H1 (cell line): ENCODE data around the gene MCF2L2.

Experiments
- CHD2 ChIP-seq: IDR thresholded peaks from 2 replicates; pipeline ENCODE4 v1.6.1; 2012; ENCODE audit warnings: low read length, improper control_type of control experiment
- CTCF ChIP-seq, 3 experiments: IDR thresholded peaks; 1 replicate in 2 of 3; 2 replicates in 1 of 3; pipeline versions ENCODE4 v1.5.1 to v1.6.1; 2011; ENCODE audit warnings: low read length in 3 of 3, mild to moderate bottlenecking in 3 of 3, inconsistent platforms in 2 of 3, low read depth in 1 of 3, moderate library complexity in 1 of 3; ENCODE audit not compliant: insufficient read depth in 1 of 3; ENCODE audit errors: control extremely low read depth in 1 of 3
- EGR1 ChIP-seq: IDR thresholded peaks from 2 replicates; pipeline ENCODE4 v1.6.1; 2011; ENCODE audit warnings: low read depth, low read length, borderline replicate concordance
- EP300 ChIP-seq, 2 experiments: IDR thresholded peaks; 1 replicate in 1 of 2; 2 replicates in 1 of 2; pipeline ENCODE4 v1.6.1; 2011 to 2012; ENCODE audit warnings: low read depth in 2 of 2, low read length in 2 of 2, mild to moderate bottlenecking in 2 of 2, borderline replicate concordance in 1 of 2, inconsistent platforms in 1 of 2, moderate library complexity in 1 of 2
- EZH2 ChIP-seq: fragments of 200-600 bp; sonication (generic); IDR thresholded peaks from 2 replicates; pipeline ENCODE4 v1.7.1; 2012; ENCODE audit warnings: low read depth, mild to moderate bottlenecking, moderate library complexity, low read length, inconsistent platforms; ENCODE audit not compliant: severe bottlenecking
- MAFK ChIP-seq: IDR thresholded peaks from 2 replicates; pipeline ENCODE4 v1.6.1; 2012; ENCODE audit warnings: low read depth, mild to moderate bottlenecking, improper control_type of control experiment, low read length
- PHF8 ChIP-seq: fragments of 200-600 bp; sonication (generic); conservative IDR thresholded peaks from 2 replicates; pipeline ENCODE4 v1.7.1; 2012; ENCODE audit warnings: low read depth, mild to moderate bottlenecking, inconsistent platforms, low read length, moderate library complexity
- POLR2A ChIP-seq, 2 experiments: IDR thresholded peaks; 1 replicate in 1 of 2; 2 replicates in 1 of 2; pipeline ENCODE4 v1.6.1; 2011; ENCODE audit warnings: low read depth in 2 of 2, low read length in 2 of 2, mild to moderate bottlenecking in 2 of 2; ENCODE audit errors: control extremely low read depth in 1 of 2
- POU5F1 ChIP-seq: IDR thresholded peaks from 2 replicates; pipeline ENCODE4 v1.6.1; 2011; ENCODE audit warnings: low read depth, mild to moderate bottlenecking, low read length, moderate library complexity
- RBBP5 ChIP-seq: IDR thresholded peaks from 2 replicates; pipeline ENCODE4 v1.7.1; 2012; ENCODE audit warnings: low read depth, mild to moderate bottlenecking, inconsistent platforms, low read length, moderate library complexity, borderline replicate concordance
- RXRA ChIP-seq: IDR thresholded peaks from 2 replicates; pipeline ENCODE4 v1.6.1; 2011; ENCODE audit warnings: low read depth, mild to moderate bottlenecking, low read length, moderate library complexity; ENCODE audit not compliant: insufficient read depth
- SIRT6 ChIP-seq: IDR thresholded peaks from one replicate; pipeline ENCODE4 v1.7.1; 2012; ENCODE audit warnings: low read length, inconsistent platforms

- TF ChIP-seq RBBP5 (no peak), RXRA (no peak), CHD2 (no peak), EP300 (IDR thresholded peaks at IDR 0.05; ENCODE audit: borderline replicate concordance in 1 of 2, low read depth in 2 of 2, low read length in 2 of 2) (no peak), EGR1 (no peak), CTCF (IDR thresholded peaks at IDR 0.05; ENCODE audit: control extremely low read depth in 1 of 3, insufficient read depth in 1 of 3, low read depth in 1 of 3, low read length in 3 of 3) (no peak), POU5F1 (no peak), SIRT6 (no peak), MAFK (no peak), POLR2A (IDR thresholded peaks at IDR 0.05; ENCODE audit: control extremely low read depth in 1 of 2, low read depth in 2 of 2, low read length in 2 of 2) (no peak), EZH2 (no peak), PHF8 (no peak)
These were observed 276.5 kb downstream of the MCF2L2 start for GRCh38 chr3:183151821-183152351.
